ENCODE results near the gene TRPM5.
"Not testable (repeated sequence)": the region's sequence is repeated elsewhere in the genome, so short reads cannot be mapped to it uniquely, and the experiment has no call there.

The TRPM5 gene

GRCh38 chr11:2482204-2482603 is 37.9 kb upstream of the TRPM5 start:
- FAIRE-seq (no peak), DNase-seq (ENCODE audit: insufficient read length, low spot score) (no peak)
- no peak for TF ChIP-seq CTCF (IDR thresholded peaks at IDR 0.05; ENCODE audit: insufficient read depth, missing control alignments)

GRCh38 chr11:2481253-2481652 is 36.9 kb upstream of the TRPM5 start:
- no peak for FAIRE-seq
- TF ChIP-seq CTCF (IDR thresholded peaks at IDR 0.05; ENCODE audit: insufficient read depth, missing control alignments) = no peak
- no peak for DNase-seq (ENCODE audit: insufficient read length, low spot score)

- no peak for DNase-seq (ENCODE audit: insufficient read length, low spot score)
- TF ChIP-seq CTCF (IDR thresholded peaks at IDR 0.05; ENCODE audit: insufficient read depth, missing control alignments) = no peak
- no peak for FAIRE-seq
Measured at GRCh38 chr11:2480874-2481220, 36.5 kb upstream of the TRPM5 start.

GRCh38 chr11:2480067-2480873 is 36.0 kb upstream of the TRPM5 start:
- not testable (repeated sequence) for FAIRE-seq; DNase-seq (ENCODE audit: insufficient read length, low spot score)

GRCh38 chr11:2477936-2478335 is 33.6 kb upstream of the TRPM5 start:
- no peak for TF ChIP-seq CTCF (IDR thresholded peaks at IDR 0.05; ENCODE audit: insufficient read depth, missing control alignments)
- FAIRE-seq = no peak
- no peak for DNase-seq (ENCODE audit: insufficient read length, low spot score)

GRCh38 chr11:2477254-2477653 is 32.9 kb upstream of the TRPM5 start:
- no peak for TF ChIP-seq CTCF (IDR thresholded peaks at IDR 0.05; ENCODE audit: insufficient read depth, missing control alignments)
- DNase-seq (ENCODE audit: insufficient read length, low spot score) = no peak
- no peak for FAIRE-seq

- TF ChIP-seq CTCF (IDR thresholded peaks at IDR 0.05; ENCODE audit: insufficient read depth, missing control alignments) = no peak
- FAIRE-seq (no peak), DNase-seq (ENCODE audit: insufficient read length, low spot score) (no peak)
Measured at GRCh38 chr11:2475136-2475918, 31.0 kb upstream of the TRPM5 start.
